GM19099 (cell line): ENCODE results near the gene CCL20.

Source experiments
- POLR2A ChIP-seq: IDR thresholded peaks from 3 replicates; pipeline ENCODE4 v1.6.1; 2011; ENCODE audit warnings: low read depth; ENCODE audit not compliant: insufficient read length; ENCODE audit errors: extremely low read depth

CCL20 gene

DNA sequence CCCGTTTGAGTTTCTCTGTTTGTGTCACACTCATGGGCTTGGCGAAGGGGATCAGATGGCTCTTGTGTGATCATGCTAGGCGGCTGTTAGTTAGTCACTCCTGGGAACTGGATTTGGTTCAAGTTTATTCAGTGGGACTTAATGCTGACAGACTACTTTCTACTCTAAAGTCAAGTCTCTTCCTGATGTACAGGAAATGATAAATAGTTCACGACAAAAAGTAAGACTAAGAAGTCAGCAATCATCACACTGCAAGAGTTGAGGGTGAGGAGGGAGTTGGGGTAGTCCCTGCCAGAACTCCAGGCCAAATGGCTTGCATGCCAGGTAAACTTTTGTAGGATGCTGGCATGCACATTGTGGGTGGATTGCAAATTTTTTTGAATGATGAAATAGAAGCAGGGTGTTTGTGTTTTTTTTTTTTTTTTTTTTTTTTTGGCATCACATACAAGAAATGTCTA is 25.1 kb upstream of the CCL20 start:
- TF ChIP-seq POLR2A: no peak

- no peak for TF ChIP-seq POLR2A
Measured at GRCh38 chr2:227789803-227790202, 23.8 kb upstream of the CCL20 start.

GRCh38 chr2:227793148-227793712 is 20.4 kb upstream of the CCL20 start:
- no peak for TF ChIP-seq POLR2A

GRCh38 chr2:227796045-227796711 is 17.5 kb upstream of the CCL20 start:
- no peak for TF ChIP-seq POLR2A

GRCh38 chr2:227799202-227799601 is 14.4 kb upstream of the CCL20 start:
- no peak for TF ChIP-seq POLR2A

- no peak for TF ChIP-seq POLR2A
Measured at GRCh38 chr2:227802882-227803281, 10.8 kb upstream of the CCL20 start.

GRCh38 chr2:227804975-227805374 is 8.7 kb upstream of the CCL20 start:
- no peak for TF ChIP-seq POLR2A

- TF ChIP-seq POLR2A: no peak
Measured at GRCh38 chr2:227805578-227805977, 8.1 kb upstream of the CCL20 start.

DNA sequence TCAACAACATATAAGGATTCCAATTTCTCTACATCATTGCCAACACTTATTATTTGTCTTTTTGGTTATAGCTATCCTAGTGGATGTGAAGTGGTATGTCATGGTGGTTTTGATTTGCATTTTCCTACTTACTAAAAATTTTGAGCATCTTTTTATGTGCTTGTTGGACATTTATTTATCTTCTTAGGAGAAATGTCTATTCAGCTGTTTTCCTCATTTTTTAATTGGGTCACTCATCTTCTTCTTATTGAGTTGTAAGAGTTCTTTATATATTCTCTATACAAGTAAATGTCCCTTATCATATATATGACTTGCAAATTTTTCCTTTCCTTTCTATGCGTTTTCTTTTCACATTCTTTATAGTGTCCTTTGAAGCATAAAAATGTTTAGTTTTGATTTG is 4.7 kb upstream of the CCL20 start:
- no peak for TF ChIP-seq POLR2A

GRCh38 chr2:227812001-227812400 is 1.6 kb upstream of the CCL20 start:
- TF ChIP-seq POLR2A: no peak

GRCh38 chr2:227813229-227813561 is 447 bp upstream of the CCL20 start:
- no peak for TF ChIP-seq POLR2A

DNA sequence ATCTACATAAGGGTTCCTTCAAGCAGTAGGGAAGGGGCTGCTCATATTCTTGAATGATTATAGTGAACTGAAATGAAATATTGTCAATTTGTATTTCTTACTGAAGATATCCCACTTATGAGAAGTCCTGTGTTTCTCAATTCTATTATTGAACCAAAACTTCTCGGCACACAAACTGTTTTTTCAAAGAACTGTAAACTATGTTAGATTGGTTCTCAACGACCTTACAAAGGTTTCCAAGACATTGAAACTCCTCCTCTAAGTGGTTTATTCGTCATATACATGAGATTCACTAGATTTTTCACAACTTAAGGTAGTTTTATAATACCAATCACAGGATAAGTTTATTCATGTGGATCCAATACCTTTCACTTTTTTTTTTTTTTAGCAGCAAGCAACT is 1.4 kb downstream of the CCL20 start:
- no peak for TF ChIP-seq POLR2A

- no peak for TF ChIP-seq POLR2A
Measured at GRCh38 chr2:227816507-227817294, 3.1 kb downstream of the CCL20 start.

- no peak for TF ChIP-seq POLR2A
Measured at GRCh38 chr2:227817336-227817735, 3.7 kb downstream of the CCL20 start.

DNA sequence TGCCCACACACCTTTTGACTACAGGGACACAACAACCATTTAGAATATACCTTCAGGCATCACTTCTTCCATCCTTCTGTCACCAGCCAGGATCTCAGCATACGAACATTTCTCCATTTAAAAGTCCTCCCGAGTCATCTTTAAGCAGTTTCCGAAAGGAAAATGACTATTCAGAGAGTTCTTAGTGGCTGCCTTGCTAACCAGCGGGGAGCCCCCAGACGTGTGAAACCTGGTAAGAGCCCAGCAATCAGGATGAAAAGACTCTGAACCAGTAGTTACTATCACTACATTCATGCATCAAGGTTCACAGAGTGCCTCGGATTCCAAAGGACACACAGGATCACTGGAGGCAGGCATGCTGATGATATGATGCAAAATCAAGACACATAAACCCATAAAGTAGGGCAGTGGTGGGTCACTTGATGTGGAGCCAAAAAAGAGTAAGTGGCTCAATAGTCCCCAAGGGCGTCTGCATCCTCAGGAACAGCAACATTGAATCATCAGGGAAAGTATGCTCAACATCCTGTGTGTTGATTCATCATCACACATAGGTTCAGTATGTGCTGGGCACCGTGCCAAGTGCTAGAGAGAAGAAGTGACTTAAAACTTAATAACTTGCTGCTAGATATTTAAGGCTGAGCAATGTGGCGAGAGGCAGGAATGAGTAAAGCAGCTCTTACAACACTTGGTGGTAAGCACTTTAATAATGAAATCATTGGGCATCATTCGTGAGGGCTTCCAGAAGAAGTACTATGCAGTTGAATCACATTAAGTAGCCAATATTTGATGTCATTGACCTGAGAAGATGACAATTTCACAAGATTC is 4.4 kb downstream of the CCL20 start:
- TF ChIP-seq POLR2A: no peak
